ENCODE measurements around the gene VWC2L. TPM values are rescaled to one million over a fixed set of nuclear protein-coding genes. Genes with fewer than 3 reads are reported as not detected.
A peak's percentile ranks its signal among the peaks of the same experiment; 100 is the strongest.

VWC2L gene
- total and polyA plus RNA-seq, 2 experiments from 2014 or later: 0.10 TPM; not detected in 1

- Histone ChIP-seq H3K79me2 (no peaks in the 10 kb centered on the region), H3K9me3 (ENCODE audit: low read depth) (no peaks in the 10 kb centered on the region), H4K20me1 (ENCODE audit: insufficient read depth, poor library complexity, severe bottlenecking) (no peaks in the 10 kb centered on the region), H3K27ac (no peak overlapping the region), H3K4me2 (no peak overlapping the region), H3K36me3 (replicated peaks; ENCODE audit: insufficient read depth, low read depth) (no peaks in the 10 kb centered on the region), H3K9me2 (replicated peaks; ENCODE audit: insufficient read depth) (no peaks in the 10 kb centered on the region), H2AFZ (no peak overlapping the region), H3K4me3 (no peak overlapping the region), H3K27me3 (no peaks in the 10 kb centered on the region), H3K4me1 (ENCODE audit: insufficient read depth) (peaks cover 13% of the 10 kb centered on the region)
- DNase-seq (ENCODE audit: low spot score): no peak
- TF ChIP-seq, protein P1, sequence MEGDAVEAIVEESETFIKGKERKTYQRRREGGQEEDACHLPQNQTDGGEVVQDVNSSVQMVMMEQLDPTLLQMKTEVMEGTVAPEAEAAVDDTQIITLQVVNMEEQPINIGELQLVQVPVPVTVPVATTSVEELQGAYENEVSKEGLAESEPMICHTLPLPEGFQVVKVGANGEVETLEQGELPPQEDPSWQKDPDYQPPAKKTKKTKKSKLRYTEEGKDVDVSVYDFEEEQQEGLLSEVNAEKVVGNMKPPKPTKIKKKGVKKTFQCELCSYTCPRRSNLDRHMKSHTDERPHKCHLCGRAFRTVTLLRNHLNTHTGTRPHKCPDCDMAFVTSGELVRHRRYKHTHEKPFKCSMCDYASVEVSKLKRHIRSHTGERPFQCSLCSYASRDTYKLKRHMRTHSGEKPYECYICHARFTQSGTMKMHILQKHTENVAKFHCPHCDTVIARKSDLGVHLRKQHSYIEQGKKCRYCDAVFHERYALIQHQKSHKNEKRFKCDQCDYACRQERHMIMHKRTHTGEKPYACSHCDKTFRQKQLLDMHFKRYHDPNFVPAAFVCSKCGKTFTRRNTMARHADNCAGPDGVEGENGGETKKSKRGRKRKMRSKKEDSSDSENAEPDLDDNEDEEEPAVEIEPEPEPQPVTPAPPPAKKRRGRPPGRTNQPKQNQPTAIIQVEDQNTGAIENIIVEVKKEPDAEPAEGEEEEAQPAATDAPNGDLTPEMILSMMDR (IDR thresholded peaks at IDR 0.05; ENCODE audit: poor library complexity): peak; percentile 13
- TF ChIP-seq EZH2phosphoT487 (IDR thresholded peaks at IDR 0.05; ENCODE audit: low read depth, severe bottlenecking, unreplicated experiment): no peak
- no peak for TF ChIP-seq EZH2 (IDR thresholded peaks at IDR 0.05; ENCODE audit: borderline replicate concordance)
- 60% methylated on average over 1 of the region's 1 CpG for WGBS (ENCODE audit: low lambda C conversion rate, missing lambda C conversion rate)
Measured at GRCh38 chr2:214591366-214591765, 180.5 kb downstream of the VWC2L start.

- no peaks in the 10 kb centered on the region for H4K20me1 ChIP-seq (ENCODE audit: insufficient read depth, poor library complexity, severe bottlenecking)
Measured at GRCh38 chr2:214592011-214592410, 181.2 kb downstream of the VWC2L start.

GRCh38 chr2:214593727-214594126 lies 182.9 kb downstream of the VWC2L start:
- DNase-seq (ENCODE audit: low spot score): peak; percentile 43
- Histone ChIP-seq H3K9me2 (replicated peaks; ENCODE audit: insufficient read depth) (no peaks in the 10 kb centered on the region), H3K27ac (peak overlapping the region; percentile 27), H3K27me3 (no peaks in the 10 kb centered on the region), H3K4me2 (no peak overlapping the region), H2AFZ (no peak overlapping the region), H3K4me3 (no peak overlapping the region), H3K79me2 (no peaks in the 10 kb centered on the region), H3K36me3 (replicated peaks; ENCODE audit: insufficient read depth, low read depth) (no peaks in the 10 kb centered on the region), H3K4me1 (ENCODE audit: insufficient read depth) (peaks cover 13% of the 10 kb centered on the region), H4K20me1 (ENCODE audit: insufficient read depth, poor library complexity, severe bottlenecking) (no peaks in the 10 kb centered on the region), H3K9me3 (ENCODE audit: low read depth) (no peaks in the 10 kb centered on the region)
- WGBS (ENCODE audit: low lambda C conversion rate, missing lambda C conversion rate): 0% methylated on average over 1 of the region's 1 CpG
- TF ChIP-seq, protein P1 (IDR thresholded peaks at IDR 0.05; ENCODE audit: poor library complexity): no peak
- TF ChIP-seq EZH2 (IDR thresholded peaks at IDR 0.05; ENCODE audit: borderline replicate concordance) (no peak), EZH2phosphoT487 (IDR thresholded peaks at IDR 0.05; ENCODE audit: low read depth, severe bottlenecking, unreplicated experiment) (no peak)

More at GRCh38 chr2:214592011-214592410, 181.2 kb downstream of the VWC2L start:
- H3K9me2 ChIP-seq (replicated peaks; ENCODE audit: insufficient read depth): no peaks in the 10 kb centered on the region
- H2AFZ ChIP-seq: no peak overlapping the region
- peaks cover 13% of the 10 kb centered on the region for H3K4me1 ChIP-seq (ENCODE audit: insufficient read depth)
- no peak overlapping the region for H3K4me3 ChIP-seq
- H3K27ac ChIP-seq: no peak overlapping the region
- H3K9me3 ChIP-seq (ENCODE audit: low read depth): no peaks in the 10 kb centered on the region
- WGBS (ENCODE audit: low lambda C conversion rate, missing lambda C conversion rate): 71% methylated on average over 4 of the region's 4 CpGs
- H3K36me3 ChIP-seq (replicated peaks; ENCODE audit: insufficient read depth, low read depth): no peaks in the 10 kb centered on the region
- no peak overlapping the region for H3K4me2 ChIP-seq
- no peaks in the 10 kb centered on the region for H3K79me2 ChIP-seq
- no peaks in the 10 kb centered on the region for H3K27me3 ChIP-seq
- DNase-seq (ENCODE audit: low spot score): no peak
- TF ChIP-seq, protein P1 (IDR thresholded peaks at IDR 0.05; ENCODE audit: poor library complexity): no peak
- TF ChIP-seq EZH2 (IDR thresholded peaks at IDR 0.05; ENCODE audit: borderline replicate concordance): no peak
- no peak for TF ChIP-seq EZH2phosphoT487 (IDR thresholded peaks at IDR 0.05; ENCODE audit: low read depth, severe bottlenecking, unreplicated experiment)

Data from hepatocyte (in vitro differentiated cells).